Stimulated activated naive CD8-positive, alpha-beta T cell treated with anti-CD3 and anti-CD28 coated beads, Interleukin-15, Interleukin-2, amounts not matched to agents 100 ng/mL and 50 ng/mL, for 24 hours (primary cell): Measurements from ENCODE around the gene POFUT2.

ENCODE experiments used
- H3K27ac Mint-ChIP-seq: one replicate; pipeline ENCODE4 v1.8.0; 2021; ENCODE audit warnings: mild to moderate bottlenecking, mixed read lengths
- H3K27me3 Mint-ChIP-seq: one replicate; pipeline ENCODE4 v1.8.0; 2021; ENCODE audit warnings: mixed read lengths
- H3K36me3 Mint-ChIP-seq: one replicate; pipeline ENCODE4 v1.8.0; 2021; ENCODE audit warnings: low read depth, mixed read lengths
- H3K4me1 Mint-ChIP-seq: one replicate; pipeline ENCODE4 v1.8.0; 2021; ENCODE audit warnings: low read depth, mixed read lengths
- H3K4me3 Mint-ChIP-seq: one replicate; pipeline ENCODE4 v1.8.0; 2021; ENCODE audit warnings: mild to moderate bottlenecking, mixed read lengths
- H3K9me3 Mint-ChIP-seq: one replicate; pipeline ENCODE4 v1.8.0; 2021; ENCODE audit warnings: mixed read lengths

POFUT2 gene

DNA sequence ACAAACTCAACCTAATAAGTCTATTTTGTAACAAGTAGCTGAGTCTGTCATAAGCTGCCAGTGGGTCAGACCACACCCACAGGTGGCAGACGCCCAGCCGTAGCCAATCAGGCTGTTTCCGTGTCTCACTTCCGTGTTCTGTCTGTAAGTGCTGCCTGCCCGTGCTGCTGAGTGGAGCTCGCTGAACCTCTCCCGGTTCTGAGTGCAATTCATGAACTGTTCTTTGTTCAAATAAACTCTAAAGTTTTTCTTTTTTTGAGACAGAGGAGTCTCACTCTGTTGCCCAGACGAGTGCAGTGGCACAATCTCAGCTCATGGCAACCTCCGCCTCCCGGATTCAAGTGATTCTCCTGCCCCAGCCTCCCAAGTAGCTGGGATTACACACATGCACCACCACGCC is 25.1 kb downstream of the POFUT2 start:
- peaks cover 16% of the 10 kb centered on the region for H3K4me1 Mint-ChIP-seq
- H3K9me3 Mint-ChIP-seq: no peaks in the 10 kb centered on the region
- H3K27me3 Mint-ChIP-seq: no peaks in the 10 kb centered on the region
- H3K4me3 Mint-ChIP-seq: no peak overlapping the region
- H3K36me3 Mint-ChIP-seq: peaks cover 29% of the 10 kb centered on the region
- no peak overlapping the region for H3K27ac Mint-ChIP-seq

DNA sequence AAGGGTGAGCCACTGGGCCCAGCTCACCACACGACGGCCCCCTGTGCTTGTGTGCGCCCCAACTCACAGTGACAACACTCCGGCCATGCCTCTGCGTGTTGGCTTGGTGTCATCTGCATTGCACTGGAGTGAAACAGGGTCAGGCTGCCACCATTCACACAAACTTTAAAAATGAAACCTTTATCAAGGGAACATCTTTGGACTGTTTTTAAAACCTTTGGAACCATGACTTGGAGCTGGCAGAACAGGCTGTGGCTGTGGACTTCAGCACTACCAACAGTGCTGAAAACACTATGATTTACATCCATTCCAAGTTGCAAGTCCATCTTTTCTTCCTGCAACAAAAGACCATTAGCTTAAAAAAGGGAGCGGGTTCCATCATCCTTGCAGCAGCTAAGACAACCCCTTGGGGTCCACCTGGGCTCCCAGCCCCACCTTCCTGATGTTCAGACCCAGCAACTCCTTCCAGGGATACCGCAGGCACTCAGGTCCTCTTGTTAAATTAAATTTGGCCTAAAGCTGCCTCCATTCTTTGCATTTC is 25.6 kb downstream of the POFUT2 start:
- H3K27me3 Mint-ChIP-seq: no peaks in the 10 kb centered on the region
- no peak overlapping the region for H3K4me3 Mint-ChIP-seq
- no peak overlapping the region for H3K27ac Mint-ChIP-seq

DNA sequence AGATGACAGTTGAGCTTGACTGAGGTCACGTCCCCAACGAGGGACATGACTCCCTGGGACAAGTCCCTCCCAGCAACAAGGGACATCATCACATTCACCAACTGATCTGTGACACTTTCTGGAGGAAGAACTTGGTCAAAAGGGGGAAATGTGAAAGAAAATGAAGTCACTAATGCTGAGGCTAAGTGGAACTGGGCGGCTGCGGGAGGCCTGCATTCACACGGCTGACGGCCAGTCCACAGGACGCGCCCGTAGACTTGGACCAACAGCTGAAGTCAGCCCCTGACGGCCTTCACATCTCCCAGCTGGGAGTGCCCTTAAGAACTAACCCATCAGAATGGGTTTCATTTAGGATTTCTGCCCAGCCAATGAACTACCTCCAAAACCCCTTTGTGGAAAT is 26.6 kb downstream of the POFUT2 start:
- H3K4me1 Mint-ChIP-seq: peaks cover 5% of the 10 kb centered on the region
- no peak overlapping the region for H3K27ac Mint-ChIP-seq
- no peak overlapping the region for H3K4me3 Mint-ChIP-seq
- no peaks in the 10 kb centered on the region for H3K9me3 Mint-ChIP-seq
- peaks cover under 1% of the 10 kb centered on the region for H3K27me3 Mint-ChIP-seq
- peaks cover 17% of the 10 kb centered on the region for H3K36me3 Mint-ChIP-seq

More for the DNA sequence above, 25.6 kb downstream of the POFUT2 start:
- no peaks in the 10 kb centered on the region for H3K9me3 Mint-ChIP-seq
- H3K36me3 Mint-ChIP-seq: peaks cover 24% of the 10 kb centered on the region
- H3K4me1 Mint-ChIP-seq: peaks cover 13% of the 10 kb centered on the region

- Mint-ChIP-seq H3K27me3 (peaks cover 4% of the 10 kb centered on the region), H3K36me3 (peaks cover 12% of the 10 kb centered on the region), H3K4me3 (no peak overlapping the region), H3K9me3 (no peaks in the 10 kb centered on the region), H3K27ac (no peak overlapping the region), H3K4me1 (no peaks in the 10 kb centered on the region)
These were observed 27.4 kb downstream of the POFUT2 start for GRCh38 chr21:45260191-45260825.

DNA sequence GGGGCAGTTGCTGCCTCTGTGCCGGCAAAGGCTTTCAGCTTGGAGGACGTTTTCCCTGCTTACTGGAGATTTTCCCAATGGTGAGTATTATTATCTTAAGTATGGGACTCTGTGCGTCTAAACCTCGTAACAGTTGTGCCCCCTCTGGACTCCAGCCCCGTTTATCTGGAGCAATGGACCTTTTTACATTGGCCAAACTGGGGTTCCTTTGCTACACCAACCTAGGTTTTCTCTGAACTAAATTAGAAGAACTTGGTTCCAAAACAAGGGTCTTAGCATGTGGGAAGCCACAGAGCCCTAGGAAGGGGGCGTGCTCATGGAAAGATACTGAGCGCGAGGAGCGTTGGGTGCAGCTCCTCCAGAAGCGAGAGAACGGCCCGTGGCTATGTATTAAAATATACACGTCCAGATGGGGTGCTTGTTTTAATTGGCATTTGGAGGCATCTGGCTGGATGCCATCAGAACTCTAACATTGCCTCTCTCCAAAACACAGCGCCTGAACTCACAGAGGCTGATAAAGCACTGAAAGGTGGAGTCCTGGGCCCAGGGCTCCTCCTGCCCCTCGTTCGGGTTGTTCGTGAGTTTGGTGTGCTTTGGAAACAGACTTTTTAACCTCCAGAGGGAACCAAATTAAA is 28.4 kb downstream of the POFUT2 start:
- Mint-ChIP-seq H3K4me3 (no peak overlapping the region), H3K36me3 (peaks cover 8% of the 10 kb centered on the region)

DNA sequence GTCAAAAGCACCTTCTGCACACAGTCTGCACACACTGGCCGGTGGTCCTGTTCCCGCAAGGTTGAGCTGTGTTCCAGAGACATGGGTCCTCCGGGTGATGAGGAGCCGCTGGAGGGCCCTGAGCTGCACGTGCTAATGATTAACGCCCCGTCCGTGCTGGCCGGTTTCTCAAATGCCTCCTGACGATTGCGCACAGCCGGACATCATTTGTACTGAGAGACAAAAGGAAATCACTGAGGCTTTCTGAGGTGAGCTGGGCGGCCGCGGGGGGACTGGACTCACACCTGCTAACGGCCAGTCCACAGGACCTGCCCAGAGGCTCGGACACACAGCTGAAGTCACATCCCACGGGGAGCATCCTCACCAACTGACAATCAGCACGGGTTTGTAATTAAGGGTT is 29.2 kb downstream of the POFUT2 start:
- H3K4me1 Mint-ChIP-seq: no peaks in the 10 kb centered on the region
- no peak overlapping the region for H3K27ac Mint-ChIP-seq
- no peak overlapping the region for H3K4me3 Mint-ChIP-seq
- H3K36me3 Mint-ChIP-seq: peaks cover 3% of the 10 kb centered on the region
- peaks cover 13% of the 10 kb centered on the region for H3K27me3 Mint-ChIP-seq
- no peaks in the 10 kb centered on the region for H3K9me3 Mint-ChIP-seq

More for the DNA sequence above, 28.4 kb downstream of the POFUT2 start:
- no peaks in the 10 kb centered on the region for H3K4me1 Mint-ChIP-seq
- no peak overlapping the region for H3K27ac Mint-ChIP-seq
- H3K27me3 Mint-ChIP-seq: peaks cover 11% of the 10 kb centered on the region
- no peaks in the 10 kb centered on the region for H3K9me3 Mint-ChIP-seq

- Mint-ChIP-seq H3K4me1 (no peaks in the 10 kb centered on the region), H3K4me3 (no peak overlapping the region), H3K27me3 (peaks cover 13% of the 10 kb centered on the region), H3K27ac (no peak overlapping the region), H3K9me3 (no peaks in the 10 kb centered on the region), H3K36me3 (no peaks in the 10 kb centered on the region)
These were observed 29.9 kb downstream of the POFUT2 start for GRCh38 chr21:45257673-45258341.

GRCh38 chr21:45256912-45257672 is 30.6 kb downstream of the POFUT2 start:
- Mint-ChIP-seq H3K4me3 (no peak overlapping the region), H3K27me3 (peaks cover 13% of the 10 kb centered on the region), H3K9me3 (no peaks in the 10 kb centered on the region), H3K27ac (no peak overlapping the region), H3K4me1 (no peaks in the 10 kb centered on the region), H3K36me3 (no peaks in the 10 kb centered on the region)

DNA sequence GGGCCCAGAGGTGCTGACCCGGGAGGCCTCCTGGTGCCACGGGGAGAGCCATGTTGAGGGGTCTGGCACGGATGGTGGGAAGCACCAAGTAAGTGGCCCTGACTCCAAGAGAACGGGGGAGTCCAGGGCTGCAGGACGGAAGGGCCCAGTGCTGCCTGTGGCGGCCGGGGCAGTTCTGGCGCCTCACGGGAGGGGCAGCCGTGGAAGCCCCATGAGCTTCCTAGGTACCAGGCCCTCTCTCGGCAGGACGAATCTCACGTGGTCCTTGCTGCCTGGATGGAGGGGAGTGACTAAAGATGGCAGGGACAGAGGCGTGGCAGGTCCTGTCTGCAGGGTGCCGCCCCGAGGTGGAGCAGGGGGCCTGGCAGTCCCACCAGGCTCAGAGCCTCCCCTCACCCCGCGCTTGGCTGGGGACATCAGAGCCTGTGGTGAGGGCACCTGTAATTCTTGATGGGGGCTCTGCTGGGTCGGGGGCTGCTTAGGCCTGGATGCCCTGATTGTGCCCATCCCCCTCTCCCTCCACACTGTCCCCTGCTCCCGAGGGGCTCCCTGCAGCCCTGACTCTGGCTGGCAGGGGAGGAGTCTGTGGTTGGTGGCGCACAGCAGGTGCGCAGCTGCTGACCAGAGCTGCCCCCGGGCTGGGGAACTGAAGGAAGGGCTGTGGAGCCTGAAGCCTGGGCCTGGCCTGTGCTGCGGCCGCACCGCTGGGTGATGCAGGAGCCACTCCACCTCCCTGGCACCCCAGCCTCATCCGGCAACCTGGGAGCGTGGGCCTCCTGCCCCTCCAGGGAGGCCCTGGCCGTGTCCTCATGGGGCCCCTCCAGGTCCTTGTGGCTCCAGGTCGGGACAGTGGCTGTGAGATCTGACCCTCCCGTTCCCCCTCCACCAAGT is 31.4 kb downstream of the POFUT2 start:
- no peak overlapping the region for H3K4me3 Mint-ChIP-seq

DNA sequence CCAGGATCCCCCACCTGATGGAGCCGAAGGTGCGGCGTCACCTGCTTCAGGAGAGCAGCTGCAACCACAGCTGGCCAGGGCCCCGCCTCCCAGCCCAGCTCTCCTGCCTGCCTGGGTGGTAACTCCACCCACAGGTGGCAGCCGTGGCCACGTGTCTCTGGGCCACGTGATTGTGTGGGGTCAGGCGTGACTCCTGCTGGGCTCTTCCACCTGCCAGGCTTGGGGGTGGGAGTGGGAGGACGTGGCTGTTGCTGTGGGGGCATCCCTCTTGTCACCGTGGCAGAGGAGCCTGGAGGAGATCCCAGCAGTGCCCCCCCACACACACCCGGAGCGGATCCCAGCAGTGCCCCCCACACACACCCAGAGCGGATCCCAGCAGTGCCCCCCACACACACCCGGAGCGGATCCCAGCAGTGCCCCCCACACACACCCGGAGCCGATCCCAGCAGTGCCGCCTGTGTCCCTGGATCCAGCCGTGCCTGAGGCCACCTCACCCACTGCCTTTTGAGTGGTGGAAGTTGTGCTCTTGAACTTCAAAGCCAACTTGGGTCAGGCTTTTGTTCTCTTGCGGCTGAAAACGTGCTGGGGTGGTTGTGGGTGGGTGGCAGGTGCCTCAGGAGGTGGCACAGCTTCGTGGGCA is 32.2 kb downstream of the POFUT2 start:
- H3K4me3 Mint-ChIP-seq: no peak overlapping the region
- no peaks in the 10 kb centered on the region for H3K36me3 Mint-ChIP-seq
- H3K4me1 Mint-ChIP-seq: no peaks in the 10 kb centered on the region
- H3K27me3 Mint-ChIP-seq: peaks cover 13% of the 10 kb centered on the region
- no peaks in the 10 kb centered on the region for H3K9me3 Mint-ChIP-seq
- H3K27ac Mint-ChIP-seq: no peak overlapping the region

More for the DNA sequence above, 31.4 kb downstream of the POFUT2 start:
- no peaks in the 10 kb centered on the region for H3K9me3 Mint-ChIP-seq
- H3K27me3 Mint-ChIP-seq: peaks cover 13% of the 10 kb centered on the region
- no peak overlapping the region for H3K27ac Mint-ChIP-seq
- no peaks in the 10 kb centered on the region for H3K4me1 Mint-ChIP-seq
- no peaks in the 10 kb centered on the region for H3K36me3 Mint-ChIP-seq

DNA sequence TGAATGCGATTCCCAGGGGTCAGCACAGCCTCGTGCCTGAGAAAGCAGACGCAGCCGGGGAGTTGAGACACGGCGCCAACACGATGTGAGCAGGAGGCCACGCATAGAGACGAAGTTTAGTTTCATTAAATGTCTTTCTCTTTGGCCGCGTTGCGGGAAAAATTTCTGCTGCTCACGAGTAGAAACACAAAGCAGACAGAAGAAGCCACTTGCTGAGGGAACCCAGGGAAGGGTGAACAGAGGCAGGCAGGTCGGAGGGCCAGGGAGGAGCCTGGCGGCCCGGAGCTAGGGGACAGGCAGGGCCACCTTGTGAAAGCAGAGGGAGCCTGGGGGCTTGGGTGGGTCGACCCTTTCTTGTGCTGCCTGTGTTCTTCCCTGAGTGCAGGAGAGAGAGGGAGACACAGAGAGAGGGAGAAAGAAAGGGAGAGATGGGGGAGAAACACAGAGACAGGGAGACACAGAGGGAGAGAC is 33.2 kb downstream of the POFUT2 start:
- Mint-ChIP-seq H3K9me3 (no peaks in the 10 kb centered on the region), H3K4me1 (no peaks in the 10 kb centered on the region), H3K27ac (no peak overlapping the region), H3K36me3 (no peaks in the 10 kb centered on the region), H3K4me3 (no peak overlapping the region), H3K27me3 (peaks cover 14% of the 10 kb centered on the region)

DNA sequence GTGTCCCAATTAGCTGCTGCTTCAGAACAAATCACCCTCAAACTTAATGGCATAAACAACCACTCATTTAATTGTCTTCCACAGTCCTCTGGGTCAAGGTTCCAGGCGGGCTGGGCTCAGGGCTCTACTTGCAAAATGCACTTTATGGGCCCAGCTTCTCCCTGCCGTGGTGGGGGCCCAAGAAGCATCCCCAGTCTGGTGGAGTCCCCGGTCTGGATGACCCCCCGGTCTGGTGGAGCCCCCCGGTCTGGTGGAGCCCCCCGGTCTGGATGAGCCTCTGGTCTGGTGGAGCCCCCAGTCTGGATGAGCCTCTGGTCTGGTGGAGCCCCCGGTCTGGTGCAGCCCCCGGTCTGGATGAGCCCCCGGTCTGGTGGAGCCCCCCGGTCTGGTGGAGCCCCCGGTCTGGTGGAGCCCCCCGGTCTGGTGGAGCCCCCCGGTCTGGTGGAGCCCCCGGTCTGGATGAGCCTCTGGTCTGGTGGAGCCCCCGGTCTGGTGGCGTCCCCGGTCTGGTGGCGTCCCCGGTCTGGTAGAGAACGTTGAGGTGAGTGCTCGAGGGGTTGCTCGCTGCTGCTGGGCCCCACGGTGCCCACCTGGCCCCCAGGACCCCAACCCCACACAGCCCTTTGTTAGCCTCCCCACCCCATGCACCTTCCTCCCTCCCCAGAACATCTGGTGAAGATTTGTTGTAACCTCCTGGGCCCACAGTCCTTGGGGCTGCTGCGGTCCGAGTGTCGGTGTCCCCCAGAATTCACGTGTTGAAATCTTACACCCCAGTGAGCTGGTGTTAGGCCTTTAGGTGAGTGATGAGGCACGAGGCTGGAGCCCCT is 33.8 kb downstream of the POFUT2 start:
- Mint-ChIP-seq H3K4me3 (no peak overlapping the region), H3K36me3 (no peaks in the 10 kb centered on the region), H3K27me3 (peaks cover 18% of the 10 kb centered on the region), H3K9me3 (no peaks in the 10 kb centered on the region), H3K27ac (no peak overlapping the region), H3K4me1 (no peaks in the 10 kb centered on the region)

DNA sequence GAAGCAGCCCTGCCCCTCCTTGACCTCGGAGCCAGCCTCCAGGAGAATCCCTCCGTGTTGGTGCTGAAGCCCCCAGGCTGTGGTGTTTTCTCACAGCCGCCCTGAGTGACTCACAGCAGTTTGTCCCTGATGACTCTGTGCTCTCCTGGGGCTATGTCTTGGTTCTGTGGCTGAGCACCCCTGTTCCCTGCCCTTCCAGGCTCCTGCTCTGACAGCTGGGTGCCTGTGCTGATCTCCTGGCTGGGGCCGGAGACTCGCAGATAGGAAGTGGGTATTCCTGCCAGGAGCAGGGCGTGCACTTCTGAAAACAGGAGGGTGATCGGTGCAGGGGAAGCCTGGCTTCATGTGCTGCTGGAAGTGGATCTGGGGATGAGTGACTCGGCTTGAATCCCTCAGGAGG is 34.5 kb downstream of the POFUT2 start:
- Mint-ChIP-seq H3K36me3 (no peaks in the 10 kb centered on the region), H3K27ac (no peak overlapping the region), H3K27me3 (peaks cover 24% of the 10 kb centered on the region), H3K4me3 (no peak overlapping the region), H3K9me3 (no peaks in the 10 kb centered on the region), H3K4me1 (no peaks in the 10 kb centered on the region)
